H1 (cell line): ENCODE results near the gene SFXN4.

Source experiments
- BRCA1 ChIP-seq: IDR thresholded peaks from 2 replicates; pipeline ENCODE4 v1.6.1; 2012; ENCODE audit warnings: low read depth, low read length, improper control_type of control experiment
- EP300 ChIP-seq, 2 experiments: IDR thresholded peaks; 1 replicate in 1 of 2; 2 replicates in 1 of 2; pipeline ENCODE4 v1.6.1; 2011 to 2012; ENCODE audit warnings: low read depth in 2 of 2, low read length in 2 of 2, mild to moderate bottlenecking in 2 of 2, borderline replicate concordance in 1 of 2, inconsistent platforms in 1 of 2, moderate library complexity in 1 of 2
- EZH2 ChIP-seq: fragments of 200-600 bp; sonication (generic); IDR thresholded peaks from 2 replicates; pipeline ENCODE4 v1.7.1; 2012; ENCODE audit warnings: low read depth, mild to moderate bottlenecking, moderate library complexity, low read length, inconsistent platforms; ENCODE audit not compliant: severe bottlenecking
- POLR2AphosphoS5 ChIP-seq: IDR thresholded peaks from 2 replicates; pipeline ENCODE4 v1.6.1; 2011; ENCODE audit warnings: low read depth, low read length
- TAF1 ChIP-seq: IDR thresholded peaks from 2 replicates; pipeline ENCODE4 v1.6.1; 2011; ENCODE audit warnings: mild to moderate bottlenecking, low read depth, low read length
- TEAD4 ChIP-seq: IDR thresholded peaks from 2 replicates; pipeline ENCODE4 v1.6.1; 2012; ENCODE audit warnings: low read depth, low read length, inconsistent platforms, mixed read lengths
- YY1 ChIP-seq: IDR thresholded peaks from 2 replicates; pipeline ENCODE4 v1.6.1; 2011; ENCODE audit warnings: low read depth, mild to moderate bottlenecking, low read length
- TF ChIP-seq, protein P1 (sequence below), 3 experiments: IDR thresholded peaks; 1 replicate in 2 of 3; 2 replicates in 1 of 3; pipeline versions ENCODE4 v1.5.1 to v1.6.1; 2011; ENCODE audit warnings: low read length in 3 of 3, mild to moderate bottlenecking in 3 of 3, inconsistent platforms in 2 of 3, low read depth in 1 of 3, moderate library complexity in 1 of 3; ENCODE audit not compliant: insufficient read depth in 1 of 3; ENCODE audit errors: control extremely low read depth in 1 of 3
- TF ChIP-seq, protein P2 (sequence below): IDR thresholded peaks from 2 replicates; pipeline ENCODE4 v1.6.1; 2012; ENCODE audit warnings: inconsistent platforms
- TF ChIP-seq, protein P3 (sequence below): IDR thresholded peaks from 2 replicates; pipeline ENCODE4 v1.6.1; 2012; ENCODE audit warnings: inconsistent platforms

DNA sequence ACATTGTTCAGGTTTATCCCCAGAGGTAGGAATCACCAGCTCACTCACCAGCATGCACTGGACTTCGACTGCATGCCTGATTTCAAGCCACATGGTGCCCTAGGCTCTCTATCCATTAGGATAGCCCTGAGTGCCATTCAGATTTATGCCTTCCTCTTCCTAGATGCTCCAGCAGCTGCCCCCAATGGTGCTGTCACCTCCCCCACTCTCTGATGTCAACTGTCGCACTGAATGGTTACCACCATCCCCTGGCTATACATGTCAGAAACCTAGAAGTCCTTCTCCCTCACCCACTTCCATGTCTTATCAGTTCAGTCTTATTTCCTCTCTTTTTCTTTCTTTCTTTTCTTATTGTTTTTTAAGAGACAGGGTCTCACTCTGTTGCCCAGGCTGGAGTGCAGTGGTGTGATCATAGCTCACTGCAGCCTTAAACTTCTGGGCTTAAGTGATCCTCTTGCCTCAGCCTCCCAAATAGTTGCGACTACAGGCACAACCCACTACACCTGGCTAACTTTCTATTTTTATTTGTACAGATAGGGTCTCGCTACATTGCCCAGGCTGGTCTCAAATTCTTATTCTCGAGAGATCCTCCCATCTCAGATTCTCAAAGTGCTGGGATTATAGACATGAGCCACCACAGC is 2.9 kb downstream of the SFXN4 start:
- TF ChIP-seq, protein P1, sequence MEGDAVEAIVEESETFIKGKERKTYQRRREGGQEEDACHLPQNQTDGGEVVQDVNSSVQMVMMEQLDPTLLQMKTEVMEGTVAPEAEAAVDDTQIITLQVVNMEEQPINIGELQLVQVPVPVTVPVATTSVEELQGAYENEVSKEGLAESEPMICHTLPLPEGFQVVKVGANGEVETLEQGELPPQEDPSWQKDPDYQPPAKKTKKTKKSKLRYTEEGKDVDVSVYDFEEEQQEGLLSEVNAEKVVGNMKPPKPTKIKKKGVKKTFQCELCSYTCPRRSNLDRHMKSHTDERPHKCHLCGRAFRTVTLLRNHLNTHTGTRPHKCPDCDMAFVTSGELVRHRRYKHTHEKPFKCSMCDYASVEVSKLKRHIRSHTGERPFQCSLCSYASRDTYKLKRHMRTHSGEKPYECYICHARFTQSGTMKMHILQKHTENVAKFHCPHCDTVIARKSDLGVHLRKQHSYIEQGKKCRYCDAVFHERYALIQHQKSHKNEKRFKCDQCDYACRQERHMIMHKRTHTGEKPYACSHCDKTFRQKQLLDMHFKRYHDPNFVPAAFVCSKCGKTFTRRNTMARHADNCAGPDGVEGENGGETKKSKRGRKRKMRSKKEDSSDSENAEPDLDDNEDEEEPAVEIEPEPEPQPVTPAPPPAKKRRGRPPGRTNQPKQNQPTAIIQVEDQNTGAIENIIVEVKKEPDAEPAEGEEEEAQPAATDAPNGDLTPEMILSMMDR (IDR thresholded peaks at IDR 0.05; ENCODE audit: control extremely low read depth in 1 of 3, insufficient read depth in 1 of 3, low read depth in 1 of 3, low read length in 3 of 3), result no peak
- TF ChIP-seq TEAD4 (no peak), YY1 (no peak), EP300 (IDR thresholded peaks at IDR 0.05; ENCODE audit: borderline replicate concordance in 1 of 2, low read depth in 2 of 2, low read length in 2 of 2) (no peak), TAF1 (no peak), BRCA1 (no peak), POLR2AphosphoS5 (no peak), EZH2 (no peak)
- TF ChIP-seq, protein P2, sequence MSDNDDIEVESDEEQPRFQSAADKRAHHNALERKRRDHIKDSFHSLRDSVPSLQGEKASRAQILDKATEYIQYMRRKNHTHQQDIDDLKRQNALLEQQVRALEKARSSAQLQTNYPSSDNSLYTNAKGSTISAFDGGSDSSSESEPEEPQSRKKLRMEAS, result no peak
- TF ChIP-seq, protein P3, sequence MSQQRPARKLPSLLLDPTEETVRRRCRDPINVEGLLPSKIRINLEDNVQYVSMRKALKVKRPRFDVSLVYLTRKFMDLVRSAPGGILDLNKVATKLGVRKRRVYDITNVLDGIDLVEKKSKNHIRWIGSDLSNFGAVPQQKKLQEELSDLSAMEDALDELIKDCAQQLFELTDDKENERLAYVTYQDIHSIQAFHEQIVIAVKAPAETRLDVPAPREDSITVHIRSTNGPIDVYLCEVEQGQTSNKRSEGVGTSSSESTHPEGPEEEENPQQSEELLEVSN, result no peak
